HEK293 (cell line): ENCODE measurements around the gene GAB3.

Experiments used
- CTCF ChIA-PET: fragments of 350-600 bp; formaldehyde crosslinking; extraction: SDS; loops from one replicate; lab custom pipeline; 2021; ENCODE audit warnings: antibody characterized with exemption; lab: Yijun Ruan, JAX
- POLR2A ChIA-PET: fragments of 300-600 bp; formaldehyde crosslinking; extraction: SDS; loops from one replicate; lab custom pipeline; 2020; ENCODE audit warnings: antibody characterized with exemption, inconsistent platforms; lab: Yijun Ruan, JAX
- H3K27ac ChIP-seq: fragments of 200-500 bp; sonication (Bioruptor generic); 2 replicates; pipeline ENCODE4 v1.5.1; 2014; ENCODE audit warnings: low read depth, low read length, control low read depth, inconsistent platforms; ENCODE audit errors: extremely low read depth
- H3K36me3 ChIP-seq, 2 experiments: fragments of 200-500 bp in 1 of 2; sonication (Bioruptor generic) in 1 of 2; 1 replicate in 1 of 2; 2 replicates in 1 of 2; pipeline ENCODE4 v1.5.1; 2014 to 2017; ENCODE audit warnings: inconsistent platforms in 2 of 2, low read length in 2 of 2; ENCODE audit not compliant: control insufficient read depth in 2 of 2, insufficient read depth in 1 of 2
- H3K4me1 ChIP-seq: fragments of 200-500 bp; sonication (Bioruptor generic); 2 replicates; pipeline ENCODE4 v1.5.1; 2014; ENCODE audit warnings: mild to moderate bottlenecking, low read length, inconsistent platforms; ENCODE audit not compliant: control insufficient read depth, insufficient read depth
- H3K4me3 ChIP-seq: 2 replicates; pipeline ENCODE4 v1.5.1; 2011; ENCODE audit warnings: low read depth, mild to moderate bottlenecking, control low read depth, low read length, moderate library complexity
- H3K9me3 ChIP-seq: fragments of 200-500 bp; sonication (Bioruptor generic); 2 replicates; pipeline ENCODE4 v1.5.1; 2014; ENCODE audit warnings: low read depth, low read length, inconsistent platforms; ENCODE audit not compliant: control insufficient read depth, insufficient read depth
- GLI4 ChIP-seq: fragments of 450-650 bp; formaldehyde crosslinking; IDR thresholded peaks from 2 replicates; pipeline ENCODE4 v1.5.1; 2016; ENCODE audit warnings: missing biosample characterization, missing genetic modification characterization
- KLF1 ChIP-seq: fragments of 450-650 bp; formaldehyde crosslinking; IDR thresholded peaks from 2 replicates; pipeline ENCODE4 v1.5.1; 2016; ENCODE audit warnings: missing biosample characterization, missing genetic modification characterization
- REPIN1 ChIP-seq: fragments of 450-650 bp; formaldehyde crosslinking; IDR thresholded peaks from 2 replicates; pipeline ENCODE4 v1.5.1; 2017; ENCODE audit warnings: missing biosample characterization, missing genetic modification characterization, low read depth
- SETDB1 ChIP-seq: IDR thresholded peaks from one replicate; pipeline ENCODE4 v1.6.1; 2017; ENCODE audit warnings: mild to moderate bottlenecking, low read length, moderate library complexity, mixed read lengths; ENCODE audit not compliant: insufficient read length
- SP7 ChIP-seq: fragments of 450-650 bp; formaldehyde crosslinking; IDR thresholded peaks from 2 replicates; pipeline ENCODE4 v1.5.1; 2016; ENCODE audit warnings: missing biosample characterization, missing genetic modification characterization
- WT1 ChIP-seq: fragments of 450-650 bp; formaldehyde crosslinking; IDR thresholded peaks from 2 replicates; pipeline ENCODE4 v1.5.1; 2016; ENCODE audit warnings: missing biosample characterization, missing genetic modification characterization
- ZBTB6 ChIP-seq: fragments of 450-650 bp; formaldehyde crosslinking; IDR thresholded peaks from 2 replicates; pipeline ENCODE4 v1.5.1; 2017; ENCODE audit warnings: missing biosample characterization, missing genetic modification characterization
- ZNF114 ChIP-seq: fragments of 450-650 bp; formaldehyde crosslinking; IDR thresholded peaks from 2 replicates; pipeline ENCODE4 v1.5.0; 2017; ENCODE audit warnings: missing biosample characterization, missing genetic modification characterization
- ZNF16 ChIP-seq: fragments of 450-650 bp; formaldehyde crosslinking; IDR thresholded peaks from 2 replicates; pipeline ENCODE4 v1.5.1; 2016; ENCODE audit warnings: low read depth, missing biosample characterization, missing genetic modification characterization
- ZNF239 ChIP-seq: fragments of 450-650 bp; formaldehyde crosslinking; IDR thresholded peaks from 2 replicates; pipeline ENCODE4 v1.5.1; 2016; ENCODE audit warnings: missing biosample characterization, missing genetic modification characterization
- ZNF24 ChIP-seq: fragments of 450-650 bp; formaldehyde crosslinking; IDR thresholded peaks from 2 replicates; pipeline ENCODE4 v1.5.1; 2016; ENCODE audit warnings: missing biosample characterization, missing genetic modification characterization
- ZNF350 ChIP-seq: fragments of 450-650 bp; formaldehyde crosslinking; IDR thresholded peaks from 2 replicates; pipeline ENCODE4 v1.5.0; 2017; ENCODE audit warnings: missing biosample characterization, mild to moderate bottlenecking, missing genetic modification characterization
- ZNF37A ChIP-seq: fragments of 450-650 bp; IDR thresholded peaks from 2 replicates; pipeline ENCODE4 v1.5.1; 2018; ENCODE audit warnings: missing biosample characterization, missing genetic modification characterization
- ZNF391 ChIP-seq: fragments of 450-650 bp; formaldehyde crosslinking; IDR thresholded peaks from 2 replicates; pipeline ENCODE4 v1.5.1; 2016; ENCODE audit warnings: low read depth, missing biosample characterization, missing genetic modification characterization, borderline replicate concordance
- ZNF48 ChIP-seq: fragments of 450-650 bp; formaldehyde crosslinking; IDR thresholded peaks from 2 replicates; pipeline ENCODE4 v1.5.1; 2016; ENCODE audit warnings: missing biosample characterization, missing genetic modification characterization
- ZNF510 ChIP-seq: fragments of 450-650 bp; formaldehyde crosslinking; IDR thresholded peaks from 2 replicates; pipeline ENCODE4 v1.5.1; 2018; ENCODE audit warnings: mild to moderate bottlenecking, missing genetic modification characterization, missing biosample characterization; ENCODE audit not compliant: insufficient replicate concordance
- ZNF561 ChIP-seq: fragments of 450-650 bp; IDR thresholded peaks from 2 replicates; pipeline ENCODE4 v1.5.1; 2018; ENCODE audit warnings: missing biosample characterization, missing genetic modification characterization, borderline replicate concordance
- ZNF600 ChIP-seq: fragments of 450-650 bp; formaldehyde crosslinking; IDR thresholded peaks from 2 replicates; pipeline ENCODE4 v1.5.1; 2016; ENCODE audit warnings: missing biosample characterization, missing genetic modification characterization
- ZNF658 ChIP-seq: fragments of 450-650 bp; formaldehyde crosslinking; IDR thresholded peaks from 2 replicates; pipeline ENCODE4; 2016; ENCODE audit warnings: missing biosample characterization, missing genetic modification characterization
- ZNF664 ChIP-seq: fragments of 450-650 bp; formaldehyde crosslinking; IDR thresholded peaks from 2 replicates; pipeline ENCODE4 v1.5.1; 2016; ENCODE audit warnings: missing biosample characterization, missing genetic modification characterization
- ZNF791 ChIP-seq: fragments of 450-650 bp; formaldehyde crosslinking; IDR thresholded peaks from 2 replicates; pipeline ENCODE4 v1.5.1; 2016; ENCODE audit warnings: missing biosample characterization, missing genetic modification characterization
- TF ChIP-seq, protein P1 (sequence below): fragments of 450-650 bp; formaldehyde crosslinking; IDR thresholded peaks from 2 replicates; pipeline ENCODE4 v1.5.1; 2017; ENCODE audit warnings: missing biosample characterization, missing genetic modification characterization

Gene GAB3

DNA sequence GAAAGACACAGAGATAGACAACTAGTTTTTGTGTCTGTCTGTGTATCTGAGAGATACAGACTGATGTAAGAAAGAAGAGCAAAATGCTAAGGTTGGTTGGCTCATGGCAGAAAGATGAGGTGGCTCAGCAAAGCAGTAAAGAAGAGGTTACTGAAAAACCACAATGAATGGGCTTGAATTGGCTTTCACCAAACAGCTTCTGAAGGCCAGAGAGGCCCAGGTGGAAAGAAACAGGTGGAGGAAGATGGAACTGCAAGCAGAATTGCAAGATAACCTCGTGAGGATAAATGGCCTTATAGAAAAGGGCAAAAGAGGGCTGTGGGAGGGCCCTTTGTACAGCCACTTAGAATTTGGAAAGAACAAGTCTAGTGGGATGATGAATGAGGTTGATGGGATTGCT lies 39.6 kb downstream of the GAB3 start (continued):
- no peak for TF ChIP-seq ZNF658 (tag by site-specific recombination)
- no peak for TF ChIP-seq ZNF791 (tag by site-specific recombination)
- TF ChIP-seq ZNF391: no peak
- TF ChIP-seq ZNF561 (tag by site-specific recombination): no peak
- TF ChIP-seq ZNF350 (tag by site-specific recombination): no peak
- no peak for TF ChIP-seq ZNF600
- TF ChIP-seq GLI4: no peak

DNA sequence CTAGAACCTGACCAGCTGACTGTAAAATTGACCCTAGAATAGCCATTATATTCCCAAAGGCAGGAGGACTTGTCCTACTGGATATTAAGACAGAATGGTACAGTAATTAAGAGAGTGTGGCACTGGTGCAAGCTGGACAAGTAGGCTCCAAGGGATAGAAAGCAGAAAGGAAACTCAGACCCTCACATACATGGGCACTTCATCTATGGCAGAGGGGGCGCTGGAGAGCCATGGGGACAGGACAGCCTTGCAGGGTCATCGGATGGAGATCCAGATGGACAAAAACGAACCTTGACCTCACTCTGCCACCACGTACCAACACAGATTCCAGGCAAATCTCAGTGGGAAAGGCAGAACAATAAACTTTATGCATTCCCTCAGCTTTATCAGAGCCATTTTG lies 40.6 kb downstream of the GAB3 start:
- Histone ChIP-seq H3K4me3 (no peak overlapping the region), H3K4me1 (no peaks in the 10 kb centered on the region), H3K27ac (no peak overlapping the region), H3K36me3 (no peaks in the 10 kb centered on the region), H3K9me3 (no peaks in the 10 kb centered on the region)
- TF ChIP-seq ZNF510 (tag by site-specific recombination) (no peak), ZNF350 (tag by site-specific recombination) (no peak), WT1 (tag by site-specific recombination) (no peak), ZNF664 (no peak), ZNF48 (no peak), ZBTB6 (tag by site-specific recombination) (no peak)
- ChIA-PET POLR2A (interaction anchor here (0.6 kb wide), 1 partner anchor 319 kb away, joined by 5 read pairs; no protein-coding TSS in a partner anchor), CTCF (interaction anchor here (0.7 to 1.2 kb wide), 3 partner anchors 11 to 108 kb away, joined by 3 read pairs; no protein-coding TSS in a partner anchor)

GRCh38 chrX:154698630-154699248 lies 52.1 kb downstream of the GAB3 start:
- no peak overlapping the region for H3K27ac ChIP-seq
- POLR2A ChIA-PET: no interaction called here
- H3K9me3 ChIP-seq: no peaks in the 10 kb centered on the region; the same call in 1 of the 2 replicates
- CTCF ChIA-PET: interaction anchor here (0.6 to 1.0 kb wide), 3 partner anchors 11 to 15 kb away, joined by 3 to 4 read pairs (median 3); no protein-coding TSS in a partner anchor
- TF ChIP-seq KLF1 (tag by site-specific recombination) (no peak), ZNF239 (tag by site-specific recombination) (no peak), ZNF24 (tag by site-specific recombination) (no peak), ZNF37A (tag by site-specific recombination) (no peak), ZNF114 (tag by site-specific recombination) (no peak), ZNF16 (tag by site-specific recombination) (no peak), SP7 (tag by site-specific recombination) (no peak), SETDB1 (no peak), REPIN1 (no peak)
- H3K4me3 ChIP-seq: no peak overlapping the region
- no peaks in the 10 kb centered on the region for H3K36me3 ChIP-seq
- no peaks in the 10 kb centered on the region for H3K4me1 ChIP-seq

- H3K4me1 ChIP-seq: no peaks in the 10 kb centered on the region
- H3K27ac ChIP-seq: no peak overlapping the region
- H3K4me3 ChIP-seq: no peak overlapping the region
- H3K9me3 ChIP-seq: no peaks in the 10 kb centered on the region; the same call in 1 of the 2 replicates
- H3K36me3 ChIP-seq: no peaks in the 10 kb centered on the region
- ChIA-PET POLR2A (interaction anchor here (0.7 kb wide), 1 partner anchor 70 kb away, joined by 5 read pairs; no protein-coding TSS in a partner anchor), CTCF (no interaction called here)
- TF ChIP-seq, protein P1, sequence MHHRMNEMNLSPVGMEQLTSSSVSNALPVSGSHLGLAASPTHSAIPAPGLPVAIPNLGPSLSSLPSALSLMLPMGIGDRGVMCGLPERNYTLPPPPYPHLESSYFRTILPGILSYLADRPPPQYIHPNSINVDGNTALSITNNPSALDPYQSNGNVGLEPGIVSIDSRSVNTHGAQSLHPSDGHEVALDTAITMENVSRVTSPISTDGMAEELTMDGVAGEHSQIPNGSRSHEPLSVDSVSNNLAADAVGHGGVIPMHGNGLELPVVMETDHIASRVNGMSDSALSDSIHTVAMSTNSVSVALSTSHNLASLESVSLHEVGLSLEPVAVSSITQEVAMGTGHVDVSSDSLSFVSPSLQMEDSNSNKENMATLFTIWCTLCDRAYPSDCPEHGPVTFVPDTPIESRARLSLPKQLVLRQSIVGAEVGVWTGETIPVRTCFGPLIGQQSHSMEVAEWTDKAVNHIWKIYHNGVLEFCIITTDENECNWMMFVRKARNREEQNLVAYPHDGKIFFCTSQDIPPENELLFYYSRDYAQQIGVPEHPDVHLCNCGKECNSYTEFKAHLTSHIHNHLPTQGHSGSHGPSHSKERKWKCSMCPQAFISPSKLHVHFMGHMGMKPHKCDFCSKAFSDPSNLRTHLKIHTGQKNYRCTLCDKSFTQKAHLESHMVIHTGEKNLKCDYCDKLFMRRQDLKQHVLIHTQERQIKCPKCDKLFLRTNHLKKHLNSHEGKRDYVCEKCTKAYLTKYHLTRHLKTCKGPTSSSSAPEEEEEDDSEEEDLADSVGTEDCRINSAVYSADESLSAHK (tag by site-specific recombination): no peak
Observed at GRCh38 chrX:154696676-154697045, 54.2 kb downstream of the GAB3 start.
